Activated CD8-positive, alpha-beta memory T cell treated with anti-CD3 and anti-CD28 coated beads, Interleukin-2, amount 50 U/mL, for 24 hours (primary cell): ENCODE data around the gene CSMD2.

Experiments
- DNase-seq: peaks from one replicate; pipeline ENCODE4 v3.0.0-alpha.2; 2020; ENCODE audit errors: extremely low read depth

CSMD2 gene

GRCh38 chr1:33682371-33682770 lies 482.7 kb downstream of the CSMD2 start:
- DNase-seq = no peak

- no peak for DNase-seq
These were observed 484.7 kb downstream of the CSMD2 start for GRCh38 chr1:33680281-33680840.

GRCh38 chr1:33670567-33670966 lies 494.5 kb downstream of the CSMD2 start:
- no peak for DNase-seq

- no peak for DNase-seq
These were observed 496.3 kb downstream of the CSMD2 start for GRCh38 chr1:33668695-33669094.

GRCh38 chr1:33667386-33668282 lies 497.4 kb downstream of the CSMD2 start:
- no peak for DNase-seq

GRCh38 chr1:33666616-33667015 lies 498.4 kb downstream of the CSMD2 start:
- DNase-seq = no peak

- no peak for DNase-seq
These were observed 503.1 kb downstream of the CSMD2 start for GRCh38 chr1:33661811-33662454.

- DNase-seq = no peak
These were observed 504.1 kb downstream of the CSMD2 start for GRCh38 chr1:33660956-33661355.

GRCh38 chr1:33660244-33660643 lies 504.8 kb downstream of the CSMD2 start:
- no peak for DNase-seq

GRCh38 chr1:33659641-33660040 lies 505.4 kb downstream of the CSMD2 start:
- no peak for DNase-seq

- DNase-seq = no peak
These were observed 507.2 kb downstream of the CSMD2 start for GRCh38 chr1:33657833-33658232.

- no peak for DNase-seq
These were observed 508.5 kb downstream of the CSMD2 start for GRCh38 chr1:33656467-33657005.

GRCh38 chr1:33655496-33655895 lies 509.5 kb downstream of the CSMD2 start:
- no peak for DNase-seq

- DNase-seq = no peak
These were observed 510.7 kb downstream of the CSMD2 start for GRCh38 chr1:33654267-33654834.

GRCh38 chr1:33653226-33653625 lies 511.8 kb downstream of the CSMD2 start:
- no peak for DNase-seq

GRCh38 chr1:33650708-33651107 lies 514.3 kb downstream of the CSMD2 start:
- DNase-seq = no peak

GRCh38 chr1:33649759-33650158 lies 515.3 kb downstream of the CSMD2 start:
- DNase-seq = no peak

GRCh38 chr1:33643216-33643615 lies 521.8 kb downstream of the CSMD2 start:
- DNase-seq = no peak

- no peak for DNase-seq
These were observed 523.8 kb downstream of the CSMD2 start for GRCh38 chr1:33641104-33641830.

GRCh38 chr1:33640114-33640660 lies 524.8 kb downstream of the CSMD2 start:
- DNase-seq = no peak

GRCh38 chr1:33637846-33638440 lies 527.1 kb downstream of the CSMD2 start:
- DNase-seq = no peak
